Keratinocyte (primary cell): ENCODE results near the gene SLC26A2.

Experiments used
- CTCF ChIP-seq, 3 experiments: IDR thresholded peaks in 1 of 3; conservative IDR thresholded peaks in 1 of 3; optimal IDR thresholded peaks in 1 of 3; 2 replicates in 2 of 3; 3 replicates in 1 of 3; pipeline versions ENCODE3 to v1.5.1; 2011; ENCODE audit warnings: low read length in 3 of 3, mild to moderate bottlenecking in 3 of 3, moderate library complexity in 2 of 3, control low read depth in 1 of 3, inconsistent platforms in 1 of 3; ENCODE audit not compliant: insufficient read depth in 2 of 3; ENCODE audit errors: extremely low read depth in 1 of 3
- EZH2 ChIP-seq: IDR thresholded peaks from one replicate; pipeline ENCODE4 v1.6.1; 2012; ENCODE audit warnings: inconsistent platforms, mild to moderate bottlenecking, low read length, moderate library complexity

GRCh38 chr5:149915392-149916260 is 44.9 kb upstream of the SLC26A2 start:
- TF ChIP-seq CTCF (optimal IDR thresholded peaks at IDR 0.05 in 1 of 3, IDR thresholded peaks at IDR 0.05 in 1 of 3, conservative IDR thresholded peaks at IDR 0.05 in 1 of 3; ENCODE audit: extremely low read depth in 1 of 3, insufficient read depth in 2 of 3, low read length in 3 of 3) (no peak), EZH2 (no peak)
